Measurements from ENCODE around the gene GASK1B. TPM values are rescaled to one million over a fixed set of nuclear protein-coding genes. Genes with fewer than 3 reads are reported as not detected.

GASK1B gene
- total and polyA plus RNA-seq, 2 of the 4 experiments (the other 2 are of a cell fraction) = 4.1 to 5.4 TPM

GRCh38 chr4:158166701-158167100 lies 6.1 kb downstream of the GASK1B start:
- H4K20me1 ChIP-seq (ENCODE audit: insufficient read depth, low read length) = no peaks in the 10 kb centered on the region
- no peak overlapping the region for H4K5ac ChIP-seq (ENCODE audit: low read depth, low read length)
- H3K4ac ChIP-seq (ENCODE audit: low read depth, low read length) = no peak overlapping the region
- no peak overlapping the region for H3K18ac ChIP-seq (ENCODE audit: low read depth, low read length)
- dilution Hi-C loops (cut with HindIII; ENCODE audit: low sequenced_read_pairs, unreplicated experiment) = no loop called here
- H2AK5ac ChIP-seq (ENCODE audit: low read depth, low read length) = no peak overlapping the region
- no peak overlapping the region for H3K56ac ChIP-seq (ENCODE audit: extremely low read depth, insufficient read depth, low read length)
- no peak overlapping the region for H4K8ac ChIP-seq (ENCODE audit: low read depth in 2 of 2, low read length in 2 of 2)
- H3K9me1 ChIP-seq (ENCODE audit: insufficient read depth, low read length) = no peaks in the 10 kb centered on the region; the same call in 1 of the 2 replicates
- H3K27me3 ChIP-seq (ENCODE audit: control insufficient read depth, insufficient read depth, low read length) = no peaks in the 10 kb centered on the region
- no peak overlapping the region for H2AK9ac ChIP-seq (replicated peaks; ENCODE audit: low read depth, low read length, poor library complexity)
- H3K27ac ChIP-seq (ENCODE audit: insufficient read depth, low read length) = no peak overlapping the region
- H2BK15ac ChIP-seq (ENCODE audit: low read depth, low read length) = no peak overlapping the region
- no peak overlapping the region for H2BK20ac ChIP-seq (ENCODE audit: low read depth, low read length)
- no peak overlapping the region for H4K91ac ChIP-seq (ENCODE audit: insufficient read depth, low read depth, low read length)
- no peaks in the 10 kb centered on the region for H3K9me3 ChIP-seq (ENCODE audit: control insufficient read depth, insufficient read depth, low read length)
- WGBS, 2 experiments (ENCODE audit: extremely low coverage in 2 of 2, insufficient read length in 1 of 2) = no CpG with 5 or more reads among the region's 2 CpGs
- POLR2A ChIA-PET (ENCODE audit: unreplicated experiment) = no interaction called here
- H3K23ac ChIP-seq (ENCODE audit: low read depth, low read length) = no peak overlapping the region
- TF ChIP-seq BHLHE40 (IDR thresholded peaks at IDR 0.05; ENCODE audit: low read depth, low read length) = no peak
- intact Hi-C loops (cut with micrococcal nuclease) = no loop called here
- no TSS peak for BruUV-seq (replicated peaks)
- H3K4me1 ChIP-seq (ENCODE audit: control insufficient read depth, insufficient read depth, low read length) = peaks cover 13% of the 10 kb centered on the region
- no peak overlapping the region for H2AFZ ChIP-seq (replicated peaks; ENCODE audit: low read length, poor library complexity)
- CTCF ChIA-PET = interaction anchor here (0.9 kb wide), 2 partner anchors 9 to 165 kb away, joined by 3 to 5 read pairs; no protein-coding TSS in a partner anchor
- in situ Hi-C loops (cut with MboI; ENCODE audit: low sequenced_read_pairs) = loop anchor here (5.0 kb wide), 1 partner anchor 174 kb away; no protein-coding TSS in a partner anchor
- no peak overlapping the region for H3K4me3 ChIP-seq (ENCODE audit: insufficient read depth, low read depth, low read length)
- H3K14ac ChIP-seq (replicated peaks; ENCODE audit: low read depth, low read length) = no peak overlapping the region
- H2BK120ac ChIP-seq (ENCODE audit: low read depth, low read length) = no peak overlapping the region
- no peak overlapping the region for H3K9ac ChIP-seq (ENCODE audit: low read depth, low read length)
- no peaks in the 10 kb centered on the region for H3K79me1 ChIP-seq (ENCODE audit: low read depth in 1 of 2, low read length in 2 of 2)
- H3K4me2 ChIP-seq (ENCODE audit: low read depth, low read length) = no peak overlapping the region; the same call in 1 of the 2 replicates
- ATAC-seq (ENCODE audit: low read depth) (no peak), DNase-seq (no peak)
- H3K36me3 ChIP-seq (ENCODE audit: control insufficient read depth, insufficient read depth, low read length) = peaks cover 10% of the 10 kb centered on the region; the same call in 1 of the 2 replicates
- no peak overlapping the region for H2BK5ac ChIP-seq (ENCODE audit: low read depth, low read length, poor library complexity, severe bottlenecking)
